ENCODE data around the gene RAD51C.
"Not testable (repeated sequence)": the region's sequence is repeated elsewhere in the genome, so short reads cannot be mapped to it uniquely, and the experiment has no call there.

Gene RAD51C

DNA sequence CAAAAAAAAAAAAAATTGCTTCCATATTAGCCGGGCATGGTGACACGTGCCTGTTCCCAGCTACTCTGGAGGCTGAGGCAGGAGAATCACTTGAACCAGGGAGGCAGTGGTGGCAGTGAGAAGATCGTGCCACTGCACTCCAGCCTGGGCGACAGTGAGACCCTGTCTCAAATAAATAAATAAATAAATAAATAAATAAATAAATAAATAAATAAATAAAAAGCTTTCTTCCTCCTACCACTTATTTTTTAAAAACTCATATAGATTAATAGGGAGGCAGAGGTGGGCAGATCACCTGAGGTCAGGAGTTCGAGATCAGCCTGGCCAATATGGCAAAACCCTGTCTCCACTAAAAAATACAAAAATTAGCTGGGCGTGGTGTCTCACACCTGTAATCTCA lies 7.9 kb upstream of the RAD51C start:
- not testable (repeated sequence) for DNase-seq

DNA sequence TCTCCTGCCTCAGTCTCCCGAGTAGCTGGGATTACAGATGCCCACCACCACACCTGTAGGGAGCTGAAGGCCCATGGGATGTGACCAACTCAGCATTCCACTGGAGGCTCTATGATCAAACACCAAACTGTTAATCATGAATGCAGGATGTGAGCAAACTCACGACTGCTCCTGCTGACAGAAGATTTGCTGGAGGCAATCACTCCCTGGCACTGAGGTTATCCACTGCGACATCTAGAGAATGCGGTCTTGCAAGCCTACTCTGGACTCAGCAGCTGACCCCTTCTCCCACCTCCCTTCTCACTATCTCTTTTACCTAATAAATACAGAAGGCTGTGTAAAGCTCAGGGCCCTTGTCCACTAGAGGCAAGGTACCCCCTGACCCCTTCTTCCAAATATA lies 5.4 kb upstream of the RAD51C start:
- DNase-seq, result no peak

DNA sequence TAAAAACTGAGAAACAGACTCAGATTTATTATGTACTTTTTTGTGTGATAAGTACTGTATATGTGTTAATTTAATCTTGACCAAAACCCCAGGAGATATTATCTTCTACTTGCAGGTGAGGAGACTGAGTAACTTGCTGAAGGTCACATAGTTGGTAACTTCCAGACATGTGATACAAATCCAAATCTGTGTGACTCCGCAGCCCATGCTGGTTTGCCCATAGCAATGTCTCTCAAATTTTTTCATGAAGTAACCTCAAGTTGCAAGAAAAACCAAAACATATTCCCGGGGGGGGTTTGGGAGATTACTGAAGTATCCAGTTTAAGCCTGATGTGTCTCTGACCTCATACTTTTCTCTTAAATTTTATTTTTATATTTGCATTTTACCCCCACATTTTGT lies 3.9 kb upstream of the RAD51C start:
- DNase-seq, result no peak

DNA sequence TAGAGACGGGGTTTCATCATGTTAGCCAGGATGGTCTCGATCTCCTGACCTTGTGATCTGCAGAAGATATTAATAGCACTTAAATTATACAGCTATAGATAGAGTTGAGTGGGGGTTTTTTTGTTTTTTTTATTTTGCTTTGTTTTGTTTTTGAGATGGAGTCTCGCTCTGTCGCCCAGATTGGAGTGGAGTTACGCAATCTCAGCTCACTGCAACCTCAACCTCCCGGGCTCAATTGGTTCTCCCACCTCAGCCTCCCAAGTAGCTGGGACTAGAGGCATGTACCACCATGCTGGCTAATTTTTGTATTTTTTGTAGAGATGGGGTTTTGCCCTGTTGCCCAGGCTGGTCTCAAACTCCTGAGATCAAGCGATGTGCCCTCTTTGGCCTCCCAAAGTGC lies 2.4 kb upstream of the RAD51C start:
- not testable (repeated sequence) for DNase-seq

DNA sequence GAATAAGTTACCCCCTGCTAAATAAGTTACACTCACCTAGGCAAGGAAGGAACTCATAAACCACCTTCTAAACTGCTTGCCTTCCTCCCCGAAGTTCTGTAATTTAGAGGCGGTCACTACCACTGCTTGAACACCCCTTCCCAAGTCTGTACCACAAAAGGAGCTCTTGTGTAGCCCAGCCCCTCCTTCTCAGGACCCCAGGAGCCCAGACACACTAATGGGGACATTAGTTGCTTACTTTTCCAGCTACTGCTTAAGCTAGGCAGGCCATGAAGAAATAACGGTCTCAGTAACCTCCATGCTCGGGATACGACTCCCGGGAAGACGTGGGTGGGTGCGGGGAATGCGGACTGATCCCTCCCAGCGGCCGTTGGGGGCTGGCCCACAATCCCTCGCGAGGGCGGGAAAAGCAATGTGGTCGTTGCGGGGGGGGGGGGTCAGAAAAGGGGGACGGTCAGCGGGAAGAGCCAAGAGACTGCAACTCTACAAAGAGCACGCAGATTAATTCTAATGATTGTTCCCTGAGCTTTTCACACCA lies 632 bp upstream of the RAD51C start, which contains the start of gene TEX14:
Gene TEX14, minus strand, starts transcription at position 345 of the 538 bp plus-strand sequence. CDS start 40,044 bp downstream, outside the sequence.
- no peak for DNase-seq

DNA sequence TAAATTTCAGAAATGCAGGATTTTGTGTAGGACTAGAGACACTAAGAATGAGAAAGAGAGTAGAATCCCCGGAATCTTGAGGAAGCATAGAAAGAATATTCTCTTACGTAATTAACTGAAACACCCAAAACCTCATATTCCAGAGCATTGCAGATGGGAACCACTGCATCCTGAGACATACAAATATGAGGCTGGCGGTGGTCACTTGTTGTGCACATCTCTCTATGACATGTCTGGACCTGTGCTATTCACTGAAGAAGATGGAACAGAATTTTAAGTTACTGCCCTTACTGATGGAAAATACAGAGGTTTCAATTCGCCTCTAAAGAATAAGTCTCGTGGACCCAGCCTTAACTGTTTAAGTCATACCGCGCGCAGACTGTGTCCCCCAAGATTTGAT lies 806 bp downstream of the RAD51C start:
- no peak for DNase-seq

DNA sequence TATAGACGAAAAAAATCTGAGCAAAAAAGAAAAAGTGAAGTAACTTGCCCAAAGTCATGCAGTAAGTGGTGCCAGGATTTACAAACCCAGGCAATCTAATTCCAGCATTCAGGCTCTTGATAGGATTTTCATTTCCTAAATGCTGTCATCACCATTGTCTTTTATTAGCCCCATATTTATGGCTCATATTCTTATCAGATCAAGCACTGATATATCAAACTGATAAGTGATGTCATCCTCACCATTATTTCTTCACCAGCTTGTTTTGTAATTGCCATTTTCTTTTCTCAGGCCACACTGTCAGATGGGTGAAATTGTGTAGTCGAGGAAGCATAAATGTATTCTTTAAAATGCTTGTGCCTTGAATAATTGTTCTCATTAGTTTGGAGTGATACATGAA lies 1.3 kb downstream of the RAD51C start:
- no peak for DNase-seq

DNA sequence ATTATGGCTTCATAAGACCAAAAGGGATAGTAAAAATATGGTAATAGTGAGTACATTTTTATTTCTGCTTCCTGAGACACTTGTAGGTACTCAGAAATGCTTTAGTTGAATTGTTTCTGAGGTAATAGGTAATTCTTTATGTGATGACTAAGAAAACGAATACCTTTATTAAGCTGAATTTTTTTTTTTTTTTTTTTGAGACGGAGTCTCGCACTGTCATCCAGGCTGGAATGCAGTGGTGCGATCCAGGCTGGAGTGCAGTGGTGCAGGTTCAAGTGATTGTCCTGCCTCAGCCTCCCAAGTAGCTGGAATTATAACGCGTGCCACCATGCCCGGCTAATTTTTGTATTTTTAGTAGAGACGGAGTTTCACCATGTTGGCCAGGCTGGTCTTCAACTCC lies 1.9 kb downstream of the RAD51C start:
- DNase-seq, result no peak

DNA sequence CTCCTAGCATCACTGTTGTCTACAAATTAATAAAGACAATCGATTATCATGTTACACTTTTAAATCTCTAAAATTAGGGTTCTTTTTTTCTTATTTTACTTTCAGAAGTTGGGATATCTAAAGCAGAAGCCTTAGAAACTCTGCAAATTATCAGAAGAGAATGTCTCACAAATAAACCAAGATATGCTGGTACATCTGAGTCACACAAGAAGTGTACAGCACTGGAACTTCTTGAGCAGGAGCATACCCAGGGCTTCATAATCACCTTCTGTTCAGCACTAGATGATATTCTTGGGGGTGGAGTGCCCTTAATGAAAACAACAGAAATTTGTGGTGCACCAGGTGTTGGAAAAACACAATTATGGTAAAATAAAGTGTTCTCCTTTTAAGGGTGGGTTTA lies 2.4 kb downstream of the RAD51C start:
- DNase-seq, result no peak

DNA sequence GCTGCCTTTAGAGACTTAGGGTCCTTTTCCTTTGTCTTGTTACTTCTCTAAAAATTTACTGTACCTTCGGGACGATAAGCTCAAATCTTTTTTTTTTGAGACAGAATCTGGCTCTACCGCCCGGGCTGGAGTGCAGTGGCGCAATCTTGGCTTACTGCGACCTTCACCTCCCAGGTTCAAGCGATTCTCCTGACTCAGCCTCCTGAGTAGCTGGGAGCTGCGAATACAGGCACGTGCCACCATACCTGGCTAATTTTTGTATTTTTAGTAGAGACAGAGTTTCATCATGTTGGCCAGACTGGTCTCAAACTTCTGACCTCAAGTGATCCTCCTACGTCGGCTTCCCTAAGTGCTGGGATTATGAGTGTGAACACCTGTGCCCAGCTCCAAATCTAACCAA lies 7.4 kb downstream of the RAD51C start:
- peak; percentile 23 for DNase-seq

DNA sequence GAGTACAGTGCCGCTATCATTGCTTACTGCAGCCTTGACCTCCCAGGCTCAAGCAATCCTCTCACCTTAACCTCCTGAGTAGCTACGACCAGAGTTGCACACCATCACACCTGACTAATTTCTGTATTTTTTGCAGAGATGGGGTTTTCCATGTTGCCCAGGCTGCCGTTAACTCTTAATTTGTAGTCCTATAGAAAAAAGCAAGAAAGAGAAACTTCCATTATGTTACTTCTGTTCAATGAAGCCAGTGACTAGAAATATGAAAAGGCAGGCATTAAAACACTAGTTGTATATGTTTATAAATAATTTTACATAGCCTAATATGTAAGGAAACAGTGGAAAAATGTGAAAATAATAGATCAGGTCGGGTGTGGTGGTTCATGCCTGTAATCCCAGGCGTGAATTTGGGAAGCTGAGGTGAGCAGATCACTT lies 9.7 kb downstream of the RAD51C start:
- DNase-seq, result no peak

DNA sequence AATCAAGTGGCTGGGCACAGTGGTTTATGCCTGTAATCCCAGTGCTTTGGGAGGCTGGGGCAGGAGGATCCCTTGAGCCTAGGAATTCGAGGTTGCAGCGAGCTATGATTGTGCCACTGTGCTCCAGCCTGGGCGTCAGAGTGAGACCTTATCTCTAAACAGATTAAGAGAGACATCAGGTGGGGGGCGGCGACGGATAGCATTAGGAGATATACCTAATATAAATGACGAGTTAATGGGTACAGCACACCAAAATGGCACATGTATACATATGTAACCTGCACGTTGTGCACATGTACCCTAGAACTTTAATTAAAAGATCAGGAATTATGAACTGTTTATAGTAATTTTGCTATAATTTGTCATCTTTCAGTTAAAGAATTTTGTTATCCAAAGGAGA lies 10.3 kb downstream of the RAD51C start:
- no peak for DNase-seq

DNA sequence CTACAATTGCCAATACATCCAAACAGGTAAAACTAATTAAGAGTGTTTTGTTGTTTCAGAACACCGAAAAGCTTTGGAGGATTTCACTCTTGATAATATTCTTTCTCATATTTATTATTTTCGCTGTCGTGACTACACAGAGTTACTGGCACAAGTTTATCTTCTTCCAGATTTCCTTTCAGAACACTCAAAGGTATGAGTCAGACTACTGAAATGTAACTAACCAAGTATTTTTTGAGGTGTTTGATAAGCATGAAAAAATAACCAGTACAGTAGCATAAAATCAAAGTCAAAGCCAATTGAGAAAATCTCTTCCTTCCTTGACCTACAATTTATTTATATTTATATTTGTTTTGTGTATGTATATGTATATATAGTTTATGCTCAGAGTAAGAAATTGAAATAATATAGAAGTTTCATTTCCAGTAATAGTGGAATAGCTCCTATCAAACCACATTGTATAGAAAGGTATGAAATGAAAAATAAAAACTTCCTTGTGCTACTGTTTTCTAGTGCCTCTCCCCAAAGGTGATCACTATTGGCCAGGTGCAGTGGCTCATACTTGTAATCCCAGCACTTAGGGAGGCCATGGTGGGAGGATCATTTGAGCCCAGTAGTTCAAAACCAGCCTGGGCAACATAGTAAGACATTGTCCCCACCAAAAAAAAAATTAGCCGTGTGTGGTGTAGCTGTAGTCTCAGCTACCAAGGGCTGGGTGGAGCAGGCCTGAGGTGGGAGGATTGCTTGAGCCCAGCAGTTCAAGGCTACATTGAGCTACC lies 10.9 kb downstream of the RAD51C start:
- no peak for DNase-seq

DNA sequence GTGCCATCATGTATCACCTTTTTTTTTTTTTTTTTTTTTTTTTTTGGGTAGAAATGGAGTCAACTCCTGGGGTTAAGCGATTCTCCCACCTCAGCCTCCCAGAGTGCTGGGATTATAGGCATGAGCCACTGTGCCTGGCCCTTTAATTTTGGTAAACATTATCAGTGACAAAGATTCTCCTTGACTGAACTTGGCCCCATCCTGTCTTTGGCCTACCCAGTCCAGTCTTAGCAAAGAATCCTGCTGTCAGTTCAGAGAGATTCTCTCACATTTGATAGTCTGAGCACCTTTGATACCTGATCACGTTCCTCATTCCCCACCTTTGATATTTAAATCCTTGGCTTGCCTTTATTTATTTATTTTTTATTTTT lies 11.5 kb downstream of the RAD51C start:
- DNase-seq, result no peak

DNA sequence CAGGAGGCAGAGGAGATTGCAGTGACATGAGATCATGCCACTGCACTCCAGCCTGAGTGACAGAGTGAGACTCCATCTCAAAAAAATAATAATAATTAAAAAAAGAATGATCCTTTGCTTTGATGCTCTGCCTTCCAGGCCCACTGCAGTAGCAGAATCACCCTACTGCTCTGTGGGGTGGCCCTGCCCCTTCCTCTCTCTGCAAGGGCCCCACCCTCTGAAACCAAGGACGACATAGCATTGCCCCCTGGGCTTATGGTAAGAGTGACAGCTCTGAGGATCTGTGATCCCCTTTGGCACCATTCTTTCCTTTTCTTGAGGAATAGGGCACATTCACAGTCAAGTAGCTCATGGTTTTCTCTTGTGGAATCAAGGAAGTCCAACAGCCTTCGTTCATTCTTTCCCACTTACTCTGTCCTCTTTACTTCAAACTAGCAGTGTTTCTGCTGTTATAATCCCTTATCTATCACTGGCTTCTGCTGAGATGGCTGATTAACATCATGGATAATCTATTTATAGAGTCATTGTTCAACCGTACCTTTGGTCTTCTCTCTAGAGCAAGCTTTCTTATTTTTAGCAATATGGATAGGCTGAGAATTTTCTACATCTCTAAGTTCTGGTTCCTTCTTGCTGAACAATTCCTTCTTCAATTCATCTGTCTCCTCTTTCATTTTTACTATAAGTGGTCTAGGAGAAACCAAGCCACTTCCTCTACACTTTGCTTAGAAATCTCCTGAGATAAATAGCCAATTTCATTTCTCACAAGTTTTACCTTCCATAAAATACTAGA lies 14.1 kb downstream of the RAD51C start:
- DNase-seq, result no peak

DNA sequence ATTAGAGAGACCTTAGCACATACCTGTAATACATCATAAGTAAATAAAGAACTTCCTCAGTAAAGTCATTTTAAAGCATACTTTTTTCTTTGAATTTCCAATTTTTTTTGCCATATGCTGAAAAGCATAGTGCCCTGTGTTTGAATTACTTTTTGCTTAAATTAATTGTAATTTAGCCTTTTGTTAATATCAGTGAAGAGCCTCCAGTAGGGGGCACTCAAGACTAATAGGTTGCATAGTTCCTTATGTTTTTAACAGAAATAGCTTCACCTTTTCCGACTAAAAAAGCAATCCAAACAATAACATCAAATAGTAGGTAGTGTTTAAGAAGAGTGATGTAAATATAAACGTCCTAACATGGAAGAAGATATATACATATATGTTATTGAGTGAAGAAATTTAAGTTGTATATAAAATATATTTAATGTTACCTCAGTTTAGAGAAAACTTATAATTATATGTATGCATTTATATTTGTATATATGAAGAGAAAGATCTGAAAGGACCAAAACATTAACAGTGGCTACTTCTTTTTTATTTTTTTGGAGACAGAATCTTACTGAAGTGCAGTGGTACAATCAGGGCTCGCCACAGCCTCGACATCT lies 18.6 kb downstream of the RAD51C start:
- peak; percentile 86 for DNase-seq

DNA sequence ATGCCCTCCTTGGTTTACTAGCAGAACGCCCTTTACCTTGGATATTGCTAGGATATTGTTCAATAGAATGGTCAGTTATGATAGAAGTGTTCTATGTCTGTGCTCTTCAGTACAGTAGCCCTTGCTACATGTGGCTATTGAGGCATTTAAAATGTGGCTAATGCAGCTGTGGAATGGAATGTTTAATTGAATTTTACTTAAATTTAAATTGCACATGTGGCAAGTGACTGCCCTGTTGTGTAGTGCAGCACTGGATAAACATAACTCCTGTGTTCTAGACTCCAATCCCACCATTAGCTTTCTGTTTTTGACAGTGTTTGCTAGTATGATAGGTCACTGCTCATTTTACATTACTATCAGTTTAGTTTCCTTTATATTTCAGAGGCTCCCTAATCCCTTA lies 29.9 kb downstream of the RAD51C start:
- no peak for DNase-seq

DNA sequence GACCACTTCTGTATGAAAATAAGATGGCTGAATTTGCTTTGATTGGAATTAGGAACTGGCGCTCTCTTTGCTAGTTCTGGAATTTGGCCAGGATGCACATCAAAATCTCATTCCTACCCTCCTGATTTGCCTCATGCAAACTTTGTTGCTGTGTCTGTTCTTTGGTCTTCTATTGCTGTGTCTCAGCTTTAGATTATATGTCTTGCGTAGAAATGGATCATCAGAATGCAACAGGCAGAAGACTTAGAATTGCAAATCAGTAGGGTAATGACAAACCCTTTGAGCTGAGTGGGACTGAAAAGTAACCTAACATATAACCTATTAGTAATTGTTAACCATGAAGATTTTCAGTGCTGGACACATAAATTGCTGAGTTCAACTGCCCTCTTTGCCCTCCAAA lies 30.3 kb downstream of the RAD51C start:
- DNase-seq, result no peak

DNA sequence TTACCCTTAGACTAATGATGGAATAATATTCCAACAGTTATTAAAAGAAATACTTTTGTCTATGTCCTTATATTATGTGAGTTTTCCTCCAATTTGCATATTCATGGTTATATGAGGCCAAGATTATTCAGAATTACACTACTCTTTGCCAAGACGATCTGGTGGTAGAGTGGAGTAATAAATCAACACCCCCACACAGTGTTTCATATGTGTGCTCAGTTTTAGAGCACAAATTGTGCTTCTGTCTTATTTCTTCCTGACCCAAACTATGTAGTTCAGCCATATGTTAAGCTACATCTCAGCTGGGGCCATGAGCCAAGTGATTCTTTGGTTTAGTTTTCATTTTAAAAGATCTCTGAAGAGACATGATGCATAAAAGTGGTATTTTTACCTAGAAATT lies 36.4 kb downstream of the RAD51C start:
- DNase-seq, result no peak

DNA sequence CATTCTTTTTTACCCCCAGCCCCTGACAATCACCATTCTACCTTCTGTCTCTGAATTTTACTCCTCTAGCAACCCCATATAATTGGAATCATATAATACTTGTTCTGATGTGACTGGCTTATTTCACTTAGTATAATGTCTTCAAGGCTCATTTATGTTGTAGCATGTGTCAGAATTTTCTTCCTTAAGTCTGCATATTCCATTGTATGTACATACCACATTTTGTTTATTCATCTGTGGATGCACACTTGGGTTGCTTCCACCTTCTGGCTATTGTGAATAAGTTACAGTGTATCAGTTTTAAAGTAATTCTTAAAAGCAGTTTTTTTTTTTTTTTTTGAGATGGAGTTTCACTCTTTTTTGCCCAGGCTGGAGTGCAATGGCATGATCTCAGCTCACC lies 38.5 kb downstream of the RAD51C start:
- no peak for DNase-seq

DNA sequence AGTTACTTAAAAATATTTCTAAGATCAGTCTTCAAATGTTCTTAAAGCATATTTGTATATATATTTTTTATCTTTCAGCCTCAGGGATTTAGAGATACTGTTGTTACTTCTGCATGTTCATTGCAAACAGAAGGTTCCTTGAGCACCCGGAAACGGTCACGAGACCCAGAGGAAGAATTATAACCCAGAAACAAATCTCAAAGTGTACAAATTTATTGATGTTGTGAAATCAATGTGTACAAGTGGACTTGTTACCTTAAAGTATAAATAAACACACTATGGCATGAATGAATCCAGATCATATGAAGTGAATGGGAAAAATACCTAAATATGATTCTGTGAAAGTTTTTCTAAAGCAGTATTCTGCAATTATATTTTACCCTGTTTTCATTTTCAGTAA lies 41.6 kb downstream of the RAD51C start:
- no peak for DNase-seq

DNA sequence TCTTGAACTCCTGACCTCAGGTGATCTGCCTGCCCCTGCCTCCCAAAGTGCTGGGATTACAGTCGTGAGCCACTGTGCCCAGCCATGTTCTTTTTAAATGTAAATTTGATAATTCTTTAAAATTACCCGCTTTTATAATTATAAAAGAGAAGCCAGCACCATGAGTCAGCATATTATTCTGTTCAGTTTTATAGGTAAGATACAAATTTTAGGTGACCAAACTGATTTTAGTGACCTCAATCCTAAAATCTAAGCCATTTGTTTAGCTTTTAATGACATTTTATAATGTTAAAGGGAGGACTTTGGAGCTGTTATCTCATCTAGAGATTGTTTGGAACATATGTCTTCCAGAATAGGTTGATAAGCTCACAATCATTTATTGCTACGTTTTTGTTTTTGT lies 42.4 kb downstream of the RAD51C start:
- no peak for DNase-seq

DNA sequence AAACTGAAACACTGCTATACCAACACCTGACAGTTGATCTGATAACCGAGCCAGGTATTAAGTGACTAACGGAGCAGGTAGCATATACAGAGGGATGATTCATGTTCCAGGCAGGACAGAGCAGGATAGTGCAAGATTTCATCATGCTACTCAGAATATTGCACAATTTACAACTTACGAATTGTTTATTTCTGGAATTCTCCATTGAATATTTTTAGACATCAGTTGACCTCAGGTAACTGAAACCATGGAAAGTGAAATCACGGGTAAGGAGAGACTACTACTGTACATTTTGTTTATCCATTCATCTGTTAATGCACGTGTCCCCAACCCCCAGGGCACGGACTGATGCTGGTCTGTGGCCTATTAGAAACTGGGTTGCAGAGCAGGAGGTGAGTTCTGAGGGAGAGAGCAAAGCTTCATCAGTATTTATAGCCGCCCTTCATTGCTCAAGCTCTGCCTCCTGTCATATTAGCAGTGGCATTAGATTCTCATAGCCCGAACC lies 48.8 kb downstream of the RAD51C start:
- no peak for DNase-seq

DNA sequence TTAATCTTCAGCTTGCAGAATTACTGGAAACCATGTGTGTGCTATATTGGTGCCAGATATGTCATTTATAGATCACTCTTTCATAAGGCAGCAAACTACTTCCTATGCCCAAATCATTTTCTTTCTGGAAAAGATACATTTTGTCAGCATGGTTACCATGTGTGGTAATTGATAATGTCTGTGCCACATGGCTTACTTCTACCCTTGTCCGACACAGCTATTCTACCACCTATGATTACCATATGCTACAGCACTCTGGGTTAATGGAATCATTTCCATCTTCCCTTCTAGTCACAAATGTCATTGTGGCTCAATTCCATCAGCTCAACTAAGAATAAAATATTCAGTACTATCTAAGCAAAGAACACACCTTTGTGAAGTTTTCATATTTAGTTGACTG lies 55.3 kb downstream of the RAD51C start:
- DNase-seq, result no peak

Measured in NCI-H82 (cell line).